Activated CD4-positive, alpha-beta T cell treated with anti-CD3 and anti-CD28 coated beads for 36 hours (primary cell): ENCODE data around the gene CFAP69. TPM values are rescaled to one million over a fixed set of nuclear protein-coding genes. Genes with fewer than 3 reads are reported as not detected.
A peak's percentile ranks its signal among the peaks of the same experiment; 100 is the strongest.
"Not testable (repeated sequence)": the region's sequence is repeated elsewhere in the genome, so short reads cannot be mapped to it uniquely, and the experiment has no call there.

Experiments
- ATAC-seq: fragments of 200-7000 bp; cut with Tn5 transposase; one replicate; pipeline ENCODE4 v1.10.0; 2021; ENCODE audit warnings: mild to moderate bottlenecking, moderate library complexity
- CTCF ChIA-PET: fragments of 350-600 bp; sonication (Branson Sonifier 250); formaldehyde crosslinking; loops from one replicate; lab custom pipeline; 2021; ENCODE audit warnings: antibody characterized with exemption; lab: Charles Lee
- POLR2A ChIA-PET: fragments of 350-600 bp; sonication (Branson Sonifier 250); formaldehyde crosslinking; loops from one replicate; lab custom pipeline; 2021; ENCODE audit warnings: antibody characterized with exemption, inconsistent platforms; lab: Charles Lee
- DNase-seq: peaks from one replicate; pipeline ENCODE4 v3.0.0-alpha.2; 2020
- H3K27ac Mint-ChIP-seq: one replicate; pipeline ENCODE4 v1.8.0; 2021; ENCODE audit warnings: mixed read lengths
- H3K27me3 Mint-ChIP-seq: one replicate; pipeline ENCODE4 v1.8.0; 2021; ENCODE audit warnings: mixed read lengths
- H3K36me3 Mint-ChIP-seq: one replicate; pipeline ENCODE4 v1.8.0; 2021; ENCODE audit warnings: low read depth, mixed read lengths
- H3K4me1 Mint-ChIP-seq: one replicate; pipeline ENCODE4 v1.8.0; 2021; ENCODE audit warnings: mixed read lengths
- H3K4me3 Mint-ChIP-seq: one replicate; pipeline ENCODE4 v1.8.0; 2021; ENCODE audit warnings: mild to moderate bottlenecking, moderate library complexity, mixed read lengths
- H3K9me3 Mint-ChIP-seq: one replicate; pipeline ENCODE4 v1.8.0; 2021; ENCODE audit warnings: low read depth, mixed read lengths
- intact Hi-C, 2 experiments: fragments of 100-400 bp; cut with DNase I in 1 of 2; cut with micrococcal nuclease in 1 of 2; formaldehyde crosslinking; loops; one replicate each; pipeline versions ENCODE4 v1.14.2 to v1.15.1; 2022 to 2024; cut with DNase I, micrococcal nuclease
- total RNA-seq, 2 experiments: library from RNA; stranded (reverse); gene quantifications; one replicate each; pipeline ENCODE4 v1.2.3, GENCODE V29; 2021

The CFAP69 gene
- total RNA-seq, 2 experiments from 2014 or later, result 0.25 to 0.70 TPM

- Mint-ChIP-seq H3K4me3 (peak overlapping the region; percentile 18), H3K27me3 (peaks cover 51% of the 10 kb centered on the region), H3K9me3 (no peaks in the 10 kb centered on the region), H3K4me1 (peaks cover 8% of the 10 kb centered on the region), H3K36me3 (no peaks in the 10 kb centered on the region), H3K27ac (no peak overlapping the region)
- intact Hi-C loops, result no loop called here
- no peak for ATAC-seq
- POLR2A ChIA-PET, result interaction anchor here (0.7 kb wide), 1 partner anchor 137 kb away, joined by 3 read pairs; no protein-coding TSS in a partner anchor
- CTCF ChIA-PET, result interaction anchor here (0.6 kb wide), 1 partner anchor 179 kb away, joined by 3 read pairs; no protein-coding TSS in a partner anchor
- DNase-seq, result no peak
Measured at GRCh38 chr7:90320014-90320413, 75.0 kb downstream of the CFAP69 start.

GRCh38 chr7:90320418-90320800 lies 75.4 kb downstream of the CFAP69 start:
- no peak for ATAC-seq
- Mint-ChIP-seq H3K27ac (no peak overlapping the region), H3K4me1 (peaks cover 8% of the 10 kb centered on the region), H3K27me3 (peaks cover 49% of the 10 kb centered on the region), H3K36me3 (no peaks in the 10 kb centered on the region), H3K9me3 (no peaks in the 10 kb centered on the region), H3K4me3 (peak overlapping the region; percentile 18)
- POLR2A ChIA-PET, result interaction anchor here (0.7 kb wide), 1 partner anchor 138 kb away, joined by 3 read pairs; no protein-coding TSS in a partner anchor
- DNase-seq, result no peak
- CTCF ChIA-PET, result interaction anchor here (2.5 kb wide), 1 partner anchor 9 kb away, joined by 9 read pairs; no protein-coding TSS in a partner anchor
- intact Hi-C loops, result no loop called here

GRCh38 chr7:90320801-90321494 lies 76.0 kb downstream of the CFAP69 start, which contains the start of gene FAM237B:
Gene FAM237B, minus strand, starts transcription at chr7:90321304. Its CDS starts 1,556 bp downstream, at chr7:90319748.
- DNase-seq, result peak; percentile 25
- H3K9me3 Mint-ChIP-seq, result no peaks in the 10 kb centered on the region
- peaks cover 8% of the 10 kb centered on the region for H3K4me1 Mint-ChIP-seq
- H3K4me3 Mint-ChIP-seq, result peak within 1 kb of the TSS; percentile 18
- intact Hi-C loops, result no loop called here
- no peak within 1 kb of the TSS for H3K27ac Mint-ChIP-seq
- H3K27me3 Mint-ChIP-seq, result peaks cover 49% of the 10 kb centered on the region
- CTCF ChIA-PET, result interaction anchor here (0.5 to 2.5 kb wide), 3 partner anchors 9 to 40 kb away, joined by 3 to 9 read pairs (median 3); no protein-coding TSS in a partner anchor
- H3K36me3 Mint-ChIP-seq, result no peaks in the 10 kb centered on the region
- POLR2A ChIA-PET, result no interaction called here
- peak; percentile 44 for ATAC-seq

GRCh38 chr7:90322837-90323236 lies 77.9 kb downstream of the CFAP69 start:
- ChIA-PET POLR2A (no interaction called here), CTCF (interaction anchor here (2.5 kb wide), 1 partner anchor 11 kb away, joined by 9 read pairs; no protein-coding TSS in a partner anchor)
- intact Hi-C loops, result no loop called here
- ATAC-seq (no peak), DNase-seq (no peak)
- Mint-ChIP-seq H3K9me3 (no peaks in the 10 kb centered on the region), H3K4me1 (peaks cover 8% of the 10 kb centered on the region), H3K4me3 (no peak overlapping the region), H3K27me3 (peaks cover 40% of the 10 kb centered on the region), H3K36me3 (no peaks in the 10 kb centered on the region), H3K27ac (no peak overlapping the region)

- no peak for DNase-seq
Measured at GRCh38 chr7:90326500-90326899, 81.5 kb downstream of the CFAP69 start.

GRCh38 chr7:90334193-90334843 lies 89.3 kb downstream of the CFAP69 start:
- ChIA-PET POLR2A (no interaction called here), CTCF (no interaction called here)
- Mint-ChIP-seq H3K4me1 (no peaks in the 10 kb centered on the region), H3K27ac (no peak overlapping the region), H3K36me3 (no peaks in the 10 kb centered on the region), H3K9me3 (no peaks in the 10 kb centered on the region), H3K27me3 (peaks cover 4% of the 10 kb centered on the region), H3K4me3 (no peak overlapping the region)
- ATAC-seq (no peak), DNase-seq (no peak)
- intact Hi-C loops, result no loop called here

More at GRCh38 chr7:90326500-90326899, 81.5 kb downstream of the CFAP69 start:
- POLR2A ChIA-PET, result no interaction called here
- no peaks in the 10 kb centered on the region for H3K36me3 Mint-ChIP-seq
- CTCF ChIA-PET, result no interaction called here
- H3K4me1 Mint-ChIP-seq, result peaks cover 1% of the 10 kb centered on the region
- intact Hi-C loops, result no loop called here
- ATAC-seq, result no peak
- H3K4me3 Mint-ChIP-seq, result no peak overlapping the region
- no peak overlapping the region for H3K27ac Mint-ChIP-seq
- H3K9me3 Mint-ChIP-seq, result no peaks in the 10 kb centered on the region
- peaks cover 25% of the 10 kb centered on the region for H3K27me3 Mint-ChIP-seq

- ATAC-seq, H3K27ac Mint-ChIP-seq, intact Hi-C loops, DNase-seq, H3K4me1 Mint-ChIP-seq, H3K36me3 Mint-ChIP-seq, H3K27me3 Mint-ChIP-seq, POLR2A ChIA-PET, H3K9me3 Mint-ChIP-seq, H3K4me3 Mint-ChIP-seq, CTCF ChIA-PET: not testable (repeated sequence)
Measured at GRCh38 chr7:90334926-90335325, 90.0 kb downstream of the CFAP69 start.

- Mint-ChIP-seq H3K36me3 (no peaks in the 10 kb centered on the region), H3K4me1 (no peaks in the 10 kb centered on the region), H3K27me3 (no peaks in the 10 kb centered on the region), H3K4me3 (no peak overlapping the region), H3K9me3 (no peaks in the 10 kb centered on the region), H3K27ac (no peak overlapping the region)
- ATAC-seq, result no peak
- intact Hi-C loops, result no loop called here
- DNase-seq, result no peak
- POLR2A ChIA-PET, result no interaction called here
- CTCF ChIA-PET, result interaction anchor here (0.8 to 1.9 kb wide), 2 partner anchors 9 to 94 kb away, joined by 3 to 5 read pairs; no protein-coding TSS in a partner anchor
Measured at GRCh38 chr7:90337106-90337505, 92.1 kb downstream of the CFAP69 start.

- ATAC-seq (no peak), DNase-seq (no peak)
- intact Hi-C loops, result loop anchor here (5.0 to 10.0 kb wide), 5 partner anchors 98 to 1600 kb away; partner anchors contain the start of genes AKAP9 (in 1 of the 2), CDK14 (in 1 of the 2), CFAP69 (in 1 of the 2) and FZD1 (in 1 of the 2)
- Mint-ChIP-seq H3K4me1 (peaks cover 28% of the 10 kb centered on the region), H3K27me3 (no peaks in the 10 kb centered on the region), H3K27ac (peak overlapping the region; percentile 94), H3K9me3 (peaks cover 2% of the 10 kb centered on the region), H3K4me3 (peak overlapping the region; percentile 92), H3K36me3 (peaks cover 16% of the 10 kb centered on the region)
- ChIA-PET CTCF (interaction anchor here (0.6 to 2.2 kb wide), 6 partner anchors 9 to 191 kb away, joined by 3 to 5 read pairs (median 3); partner anchors contain the start of gene CLDN12), POLR2A (no interaction called here)
Measured at GRCh38 chr7:90345016-90345415, 100.0 kb downstream of the CFAP69 start.

- DNase-seq, result peak; percentile 17
Measured at GRCh38 chr7:90345595-90346335, 100.8 kb downstream of the CFAP69 start.

More at GRCh38 chr7:90345595-90346335, 100.8 kb downstream of the CFAP69 start:
- peaks cover 24% of the 10 kb centered on the region for H3K36me3 Mint-ChIP-seq
- ChIA-PET CTCF (interaction anchor here (0.5 to 2.2 kb wide), 10 partner anchors 9 to 1479 kb away, joined by 3 to 6 read pairs (median 4); no protein-coding TSS in a partner anchor), POLR2A (no interaction called here)
- no peaks in the 10 kb centered on the region for H3K27me3 Mint-ChIP-seq
- peaks cover 34% of the 10 kb centered on the region for H3K4me1 Mint-ChIP-seq
- peak overlapping the region; percentile 94 for H3K27ac Mint-ChIP-seq
- intact Hi-C loops, result loop anchor here (1.0 to 10.0 kb wide), 10 partner anchors 58 to 1789 kb away; partner anchors contain the start of genes CFAP69 (in 2 of the 2), CLDN12 (in 2 of the 2), AKAP9 (in 1 of the 2) and CDK14 (in 1 of the 2)
- ATAC-seq, result peak; percentile 19
- H3K9me3 Mint-ChIP-seq, result peaks cover 2% of the 10 kb centered on the region
- peak overlapping the region; percentile 92 for H3K4me3 Mint-ChIP-seq
